ENCODE measurements around the gene PRSS48. TPM values are rescaled to one million over a fixed set of nuclear protein-coding genes. Genes with fewer than 3 reads are reported as not detected.

PRSS48 gene
- total RNA-seq, 1 experiment from 2014 or later: not detected

DNA sequence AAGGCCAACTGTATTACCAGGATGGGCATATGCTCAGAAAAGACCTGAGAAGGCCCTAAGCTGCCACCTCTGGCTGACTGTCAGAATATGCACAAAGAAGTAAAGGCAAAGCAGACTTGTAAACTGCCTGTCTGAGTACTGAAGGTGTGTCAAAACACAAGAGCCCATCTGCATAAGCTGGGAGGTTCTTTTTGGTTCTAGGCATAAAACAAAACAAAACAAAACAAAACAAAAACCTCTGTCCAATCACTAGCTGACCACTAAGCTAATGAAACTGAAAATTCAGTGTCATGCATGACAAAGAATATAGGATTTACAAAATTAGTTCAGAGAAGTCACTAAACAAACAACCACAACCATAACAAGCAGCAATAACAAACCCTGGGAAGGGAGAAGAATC, 27.8 kb downstream of the PRSS48 start:
- no peak overlapping the region for H2AFZ ChIP-seq (ENCODE audit: low read length)
- peaks cover 6% of the 10 kb centered on the region for H3K79me1 ChIP-seq (ENCODE audit: insufficient read depth, low read depth, low read length, poor library complexity, severe bottlenecking)
- H3K4me1 ChIP-seq (ENCODE audit: insufficient read depth, low read length): peaks cover 6% of the 10 kb centered on the region; the same call in 1 of the 2 replicates
- Mint-ChIP-seq H3K27me3 (ENCODE audit: low read depth) (no peaks in the 10 kb centered on the region), H3K4me1 (peaks cover 27 to 29% of the 10 kb centered on the region in 2 experiments), H3K9me3 (no peaks in the 10 kb centered on the region), H3K27ac (no peak overlapping the region), H3K36me3 (ENCODE audit: insufficient read depth in 1 of 3, low read depth in 3 of 3) (peaks cover 4 to 14% (median 9%) of the 10 kb centered on the region in 3 experiments; a peak in 5 of 7 replicates), H3K4me3 (no peak overlapping the region)
- peaks cover 19% of the 10 kb centered on the region; the same call in 1 of the 2 replicates for H3K79me2 ChIP-seq (ENCODE audit: insufficient read depth, low read length)
- no peak overlapping the region for H3K14ac ChIP-seq (ENCODE audit: insufficient read depth, low read length)
- H4K5ac ChIP-seq (ENCODE audit: insufficient read length, low read depth, low read length): no peak overlapping the region
- no peak for DNase-seq
- H4K8ac ChIP-seq (replicated peaks; ENCODE audit: insufficient read length, low read depth, low read length): no peak overlapping the region
- H2BK120ac ChIP-seq (ENCODE audit: low read depth, low read length, poor library complexity, severe bottlenecking): no peak overlapping the region
- H3K9ac ChIP-seq (ENCODE audit: extremely low read depth, insufficient read length, low read length): no peak overlapping the region
- H2BK5ac ChIP-seq (ENCODE audit: insufficient read length, low read length): no peak overlapping the region
- H3K18ac ChIP-seq (ENCODE audit: insufficient read length, low read depth, low read length): no peak overlapping the region
- no peak overlapping the region for H4K91ac ChIP-seq (ENCODE audit: insufficient read length, low read depth, low read length)
- H2BK20ac ChIP-seq (ENCODE audit: low read depth, low read length, poor library complexity, severe bottlenecking): no peak overlapping the region
- H3K23ac ChIP-seq (ENCODE audit: insufficient read length, low read depth, low read length): no peak overlapping the region
- no peak overlapping the region for H2AK5ac ChIP-seq (ENCODE audit: insufficient read length, low read length)
- TF ChIP-seq, protein P1, sequence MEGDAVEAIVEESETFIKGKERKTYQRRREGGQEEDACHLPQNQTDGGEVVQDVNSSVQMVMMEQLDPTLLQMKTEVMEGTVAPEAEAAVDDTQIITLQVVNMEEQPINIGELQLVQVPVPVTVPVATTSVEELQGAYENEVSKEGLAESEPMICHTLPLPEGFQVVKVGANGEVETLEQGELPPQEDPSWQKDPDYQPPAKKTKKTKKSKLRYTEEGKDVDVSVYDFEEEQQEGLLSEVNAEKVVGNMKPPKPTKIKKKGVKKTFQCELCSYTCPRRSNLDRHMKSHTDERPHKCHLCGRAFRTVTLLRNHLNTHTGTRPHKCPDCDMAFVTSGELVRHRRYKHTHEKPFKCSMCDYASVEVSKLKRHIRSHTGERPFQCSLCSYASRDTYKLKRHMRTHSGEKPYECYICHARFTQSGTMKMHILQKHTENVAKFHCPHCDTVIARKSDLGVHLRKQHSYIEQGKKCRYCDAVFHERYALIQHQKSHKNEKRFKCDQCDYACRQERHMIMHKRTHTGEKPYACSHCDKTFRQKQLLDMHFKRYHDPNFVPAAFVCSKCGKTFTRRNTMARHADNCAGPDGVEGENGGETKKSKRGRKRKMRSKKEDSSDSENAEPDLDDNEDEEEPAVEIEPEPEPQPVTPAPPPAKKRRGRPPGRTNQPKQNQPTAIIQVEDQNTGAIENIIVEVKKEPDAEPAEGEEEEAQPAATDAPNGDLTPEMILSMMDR (conservative IDR thresholded peaks at IDR 0.05): no peak
- no peak overlapping the region for H3K56ac ChIP-seq (ENCODE audit: insufficient read length, low read depth, low read length)
- no peaks in the 10 kb centered on the region for H3K27me3 ChIP-seq (ENCODE audit: insufficient read depth, low read length)
- no peaks in the 10 kb centered on the region for H4K20me1 ChIP-seq (ENCODE audit: control insufficient read depth, insufficient read depth, insufficient read length)
- no peak overlapping the region for H3K27ac ChIP-seq (ENCODE audit: insufficient read length, low read depth, low read length)
- no peak overlapping the region for H2BK15ac ChIP-seq (ENCODE audit: low read depth, low read length)
- peaks cover 3% of the 10 kb centered on the region for H3K23me2 ChIP-seq (ENCODE audit: insufficient read length, low read depth, low read length, poor library complexity, severe bottlenecking)
- H3K4me2 ChIP-seq (ENCODE audit: insufficient read depth, insufficient read length, low read length): no peak overlapping the region
- no peaks in the 10 kb centered on the region for H3K9me3 ChIP-seq (ENCODE audit: control insufficient read depth, low read depth, low read length)
- no peak overlapping the region for H3K4ac ChIP-seq (ENCODE audit: low read depth, low read length)
- H2BK12ac ChIP-seq (ENCODE audit: insufficient read length, low read depth, low read length): no peak overlapping the region
- no peak overlapping the region for H3T11ph ChIP-seq (ENCODE audit: low read length)

All from H9 (cell line).